Suprapubic skin (tissue), 4 donors: ENCODE results near the gene DRC7. TPM values are rescaled to one million over a fixed set of nuclear protein-coding genes. Genes with fewer than 3 reads are reported as not detected.

ENCODE experiments used
- DNase-seq, 2 donors: peaks; one replicate each; pipeline ENCODE4 v3.0.0-alpha.2; 2019; ENCODE audit warnings: low spot score in 2 of 2
- H3K27ac ChIP-seq: fragments of 200-600 bp; sonication (generic); one replicate; pipeline ENCODE4 v1.5.1; 2019
- H3K27me3 ChIP-seq: fragments of 200-600 bp; sonication (generic); one replicate; pipeline ENCODE4 v1.5.1; 2019
- H3K36me3 ChIP-seq: fragments of 200-600 bp; sonication (generic); one replicate; pipeline ENCODE4 v1.5.1; 2019
- H3K4me1 ChIP-seq: fragments of 200-600 bp; sonication (generic); one replicate; pipeline ENCODE4 v1.5.1; 2019
- H3K4me3 ChIP-seq: fragments of 200-600 bp; sonication (generic); one replicate; pipeline ENCODE4 v1.5.1; 2019; ENCODE audit warnings: mild to moderate bottlenecking
- H3K9me3 ChIP-seq: fragments of 200-600 bp; sonication (generic); one replicate; pipeline ENCODE4 v1.5.1; 2019
- CTCF ChIP-seq, 2 donors: fragments of 200-600 bp in 1 of 2; fragments of 450-650 bp in 1 of 2; sonication (generic) in 1 of 2; IDR thresholded peaks; one replicate each; pipeline ENCODE4 v1.5.1; 2016 to 2019; ENCODE audit warnings: antibody characterized with exemption in 2 of 2, mild to moderate bottlenecking in 1 of 2, moderate library complexity in 1 of 2
- EP300 ChIP-seq: sonication (generic); formaldehyde crosslinking; IDR thresholded peaks from one replicate; pipeline ENCODE4 v1.6.1; 2017; ENCODE audit warnings: antibody characterized with exemption
- POLR2A ChIP-seq, 2 donors: fragments of 450-650 bp; IDR thresholded peaks; one replicate each; pipeline ENCODE4 v1.6.1; 2017; ENCODE audit warnings: antibody characterized with exemption in 2 of 2, mild to moderate bottlenecking in 2 of 2, moderate library complexity in 2 of 2
- POLR2AphosphoS5 ChIP-seq, 3 donors: sonication (generic); formaldehyde crosslinking; IDR thresholded peaks; one replicate each; pipeline ENCODE4 v1.6.1; 2017; ENCODE audit warnings: antibody characterized with exemption in 3 of 3
- WGBS: methylation state at CpG from one replicate; pipeline ENCODE4 v1.1.5; 2018; 5-methylcytosine and 5-hydroxymethylcytosine counted together
- total RNA-seq, 4 donors: library from RNA; depleted of rRNA; stranded (reverse); fragments of >200 nt; gene quantifications; one replicate each; pipeline ENCODE4 v1.1.0, GENCODE V29; 2016

The DRC7 gene
- total RNA-seq, 4 donors from 2014 or later = not detected

GRCh38 chr16:57725554-57725953 is 30.9 kb downstream of the DRC7 start:
- Histone ChIP-seq H3K9me3 (no peaks in the 10 kb centered on the region), H3K36me3 (no peaks in the 10 kb centered on the region), H3K4me1 (no peaks in the 10 kb centered on the region), H3K27me3 (no peaks in the 10 kb centered on the region), H3K4me3 (no peak overlapping the region), H3K27ac (no peak overlapping the region)
- no peak for DNase-seq
- TF ChIP-seq POLR2AphosphoS5 (IDR thresholded peaks at IDR 0.05) (no peak), CTCF (IDR thresholded peaks at IDR 0.05) (no peak), POLR2A (IDR thresholded peaks at IDR 0.05) (no peak), EP300 (no peak)
- 78% methylated on average over 4 of the region's 5 CpGs for WGBS

DNA sequence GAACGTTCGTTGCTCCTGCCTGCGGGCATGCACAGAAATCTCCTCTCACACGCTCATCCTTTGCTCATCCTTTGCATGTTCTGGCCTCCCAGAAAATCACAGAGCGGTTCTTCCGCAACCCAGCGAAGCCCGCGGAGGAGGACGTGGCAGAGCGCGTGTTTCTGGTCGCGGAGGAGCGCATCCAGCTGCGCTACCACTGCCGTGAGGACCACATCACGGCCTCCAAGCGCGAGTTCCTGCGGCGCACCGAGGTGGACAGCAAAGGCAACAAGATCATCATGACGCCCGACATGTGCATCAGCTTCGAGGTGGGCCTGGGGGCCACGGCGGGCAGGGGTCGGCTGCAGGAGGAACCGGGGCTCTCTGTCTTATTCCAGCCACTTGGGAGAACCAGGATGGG is 31.4 kb downstream of the DRC7 start:
- WGBS = 91% methylated on average over 28 of the region's 30 CpGs
- no peaks in the 10 kb centered on the region for H3K27me3 ChIP-seq
- H3K9me3 ChIP-seq = no peaks in the 10 kb centered on the region
- no peak for DNase-seq
- TF ChIP-seq POLR2A (IDR thresholded peaks at IDR 0.05) (no peak), POLR2AphosphoS5 (IDR thresholded peaks at IDR 0.05) (no peak), EP300 (no peak), CTCF (IDR thresholded peaks at IDR 0.05) (no peak)
- H3K27ac ChIP-seq = no peak overlapping the region
- H3K4me3 ChIP-seq = no peak overlapping the region
- no peaks in the 10 kb centered on the region for H3K36me3 ChIP-seq
- H3K4me1 ChIP-seq = no peaks in the 10 kb centered on the region

GRCh38 chr16:57726433-57726947 is 31.9 kb downstream of the DRC7 start:
- TF ChIP-seq POLR2AphosphoS5 (IDR thresholded peaks at IDR 0.05) (no peak), EP300 (no peak), POLR2A (IDR thresholded peaks at IDR 0.05) (no peak), CTCF (IDR thresholded peaks at IDR 0.05) (no peak)
- Histone ChIP-seq H3K4me1 (no peaks in the 10 kb centered on the region), H3K27me3 (no peaks in the 10 kb centered on the region), H3K27ac (no peak overlapping the region), H3K36me3 (no peaks in the 10 kb centered on the region), H3K9me3 (no peaks in the 10 kb centered on the region), H3K4me3 (no peak overlapping the region)
- 84% methylated on average over 7 of the region's 7 CpGs for WGBS
- no peak for DNase-seq

GRCh38 chr16:57727610-57728009 is 33.0 kb downstream of the DRC7 start:
- DNase-seq = no peak
- Histone ChIP-seq H3K4me3 (no peak overlapping the region), H3K36me3 (no peaks in the 10 kb centered on the region), H3K27me3 (no peaks in the 10 kb centered on the region), H3K4me1 (no peaks in the 10 kb centered on the region), H3K9me3 (no peaks in the 10 kb centered on the region), H3K27ac (no peak overlapping the region)
- TF ChIP-seq POLR2AphosphoS5 (IDR thresholded peaks at IDR 0.05) = no peak
- no peak for TF ChIP-seq EP300
- no peak for TF ChIP-seq CTCF (IDR thresholded peaks at IDR 0.05)
- 72% methylated on average over 4 of the region's 4 CpGs for whole genome bisulfite sequencing

- no peak for DNase-seq
- Histone ChIP-seq H3K36me3 (no peaks in the 10 kb centered on the region), H3K4me1 (no peaks in the 10 kb centered on the region), H3K9me3 (no peaks in the 10 kb centered on the region), H3K27me3 (no peaks in the 10 kb centered on the region), H3K4me3 (no peak overlapping the region), H3K27ac (no peak overlapping the region)
- TF ChIP-seq EP300 (no peak), POLR2AphosphoS5 (IDR thresholded peaks at IDR 0.05) (no peak), CTCF (IDR thresholded peaks at IDR 0.05) (no peak), POLR2A (IDR thresholded peaks at IDR 0.05) (no peak)
- WGBS = 96% methylated on average over 12 of the region's 14 CpGs
These were observed 34.0 kb downstream of the DRC7 start for GRCh38 chr16:57728336-57729181.
